Epithelial cell of proximal tubule (primary cell): ENCODE data around the gene ZNF232. TPM values are rescaled to one million over a fixed set of nuclear protein-coding genes. Genes with fewer than 3 reads are reported as not detected.
"Not testable (repeated sequence)": the region's sequence is repeated elsewhere in the genome, so short reads cannot be mapped to it uniquely, and the experiment has no call there.

ENCODE experiments used
- DNase-seq: peaks from one replicate; pipeline ENCODE4 v3.0.0-alpha.2; 2011; ENCODE audit warnings: low read depth
- H3K4me3 ChIP-seq: 2 replicates; pipeline ENCODE4 v1.5.1; 2011; ENCODE audit warnings: low read depth, mild to moderate bottlenecking, low read length
- total RNA-seq: library from RNA; depleted of rRNA; stranded (reverse); fragments of >200 nt; gene quantifications from 2 replicates; pipeline ENCODE4 v1.2.3, GENCODE V29; 2015
- TF ChIP-seq, protein P1 (sequence below): conservative IDR thresholded peaks from 2 replicates; pipeline ENCODE4 v1.5.1; 2012; ENCODE audit warnings: low read depth, mild to moderate bottlenecking, low read length

The ZNF232 gene
- total RNA-seq, 1 donor from 2014 or later = 5.4 TPM

DNA sequence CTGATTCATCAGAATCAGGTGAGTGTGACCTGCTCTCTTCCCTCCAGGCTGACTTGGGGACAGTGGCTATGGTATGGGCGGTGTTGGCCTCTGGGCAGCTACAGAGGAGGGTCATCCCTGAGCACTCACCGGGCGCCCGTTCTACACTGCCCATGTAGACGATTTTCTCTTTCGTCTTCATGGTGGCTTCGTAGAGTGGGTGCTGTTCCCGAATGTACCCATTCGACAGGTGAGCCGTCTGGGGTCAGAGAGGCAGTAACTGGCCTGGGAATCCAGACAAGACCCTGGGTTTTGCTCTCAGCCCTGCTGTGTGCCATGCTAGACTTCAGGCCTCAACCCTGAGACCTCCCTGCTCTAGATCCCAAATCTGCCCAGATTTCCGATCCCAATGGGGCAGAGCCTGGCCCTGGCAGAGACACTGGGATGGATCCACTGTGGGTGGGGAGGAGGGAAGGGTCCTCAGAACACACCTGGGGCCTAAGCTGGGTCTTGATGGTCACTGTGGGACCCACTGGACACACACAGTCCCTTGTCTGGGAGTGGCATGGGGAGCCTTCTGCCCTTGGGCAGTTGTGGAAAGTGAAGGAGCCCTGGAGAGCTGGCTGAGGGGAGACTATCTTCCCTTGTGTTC is 17.3 kb upstream of the ZNF232 start:
- DNase-seq = no peak
- TF ChIP-seq, protein P1, sequence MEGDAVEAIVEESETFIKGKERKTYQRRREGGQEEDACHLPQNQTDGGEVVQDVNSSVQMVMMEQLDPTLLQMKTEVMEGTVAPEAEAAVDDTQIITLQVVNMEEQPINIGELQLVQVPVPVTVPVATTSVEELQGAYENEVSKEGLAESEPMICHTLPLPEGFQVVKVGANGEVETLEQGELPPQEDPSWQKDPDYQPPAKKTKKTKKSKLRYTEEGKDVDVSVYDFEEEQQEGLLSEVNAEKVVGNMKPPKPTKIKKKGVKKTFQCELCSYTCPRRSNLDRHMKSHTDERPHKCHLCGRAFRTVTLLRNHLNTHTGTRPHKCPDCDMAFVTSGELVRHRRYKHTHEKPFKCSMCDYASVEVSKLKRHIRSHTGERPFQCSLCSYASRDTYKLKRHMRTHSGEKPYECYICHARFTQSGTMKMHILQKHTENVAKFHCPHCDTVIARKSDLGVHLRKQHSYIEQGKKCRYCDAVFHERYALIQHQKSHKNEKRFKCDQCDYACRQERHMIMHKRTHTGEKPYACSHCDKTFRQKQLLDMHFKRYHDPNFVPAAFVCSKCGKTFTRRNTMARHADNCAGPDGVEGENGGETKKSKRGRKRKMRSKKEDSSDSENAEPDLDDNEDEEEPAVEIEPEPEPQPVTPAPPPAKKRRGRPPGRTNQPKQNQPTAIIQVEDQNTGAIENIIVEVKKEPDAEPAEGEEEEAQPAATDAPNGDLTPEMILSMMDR = no peak

DNA sequence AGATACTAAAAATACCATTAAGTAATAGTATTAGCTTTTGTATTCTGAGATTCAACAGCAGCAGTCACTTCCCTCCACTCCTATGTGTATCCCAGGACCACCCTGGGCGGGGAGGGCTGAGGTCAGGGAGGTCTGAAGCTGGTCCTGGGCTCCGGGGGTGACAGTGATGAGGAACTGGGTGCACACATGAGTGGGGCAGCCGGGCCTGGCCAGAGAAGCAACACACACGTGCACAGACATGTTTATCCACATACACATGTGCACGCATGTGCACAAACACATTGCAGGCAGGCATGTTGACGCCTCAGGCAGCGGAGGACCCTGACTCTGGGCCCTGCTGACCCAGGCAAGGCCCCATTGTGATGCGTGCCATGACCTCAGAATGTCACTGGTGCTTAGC is 16.7 kb upstream of the ZNF232 start:
- DNase-seq, H3K4me3 ChIP-seq: not testable (repeated sequence)

More for the DNA sequence above, 17.3 kb upstream of the ZNF232 start:
- no peak overlapping the region for H3K4me3 ChIP-seq

DNA sequence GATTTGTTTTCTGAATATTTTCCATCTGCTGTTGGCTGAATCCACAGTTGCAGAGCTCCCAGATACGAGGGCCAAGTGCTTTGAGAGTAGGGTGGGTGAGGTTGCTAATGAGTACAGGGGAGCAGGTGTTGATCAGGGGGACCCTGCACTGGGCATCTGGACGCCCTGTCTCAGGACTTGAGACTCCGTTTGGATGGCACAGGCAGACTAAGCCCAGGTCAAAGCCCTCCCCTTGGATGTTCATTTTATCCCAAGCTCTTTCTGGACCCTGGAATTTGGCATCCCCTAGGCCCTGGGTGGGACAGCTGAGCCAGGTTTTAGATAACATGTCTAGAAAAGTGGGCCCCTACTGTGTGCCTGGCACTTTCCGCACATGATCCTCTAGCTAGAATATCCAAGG is 16.2 kb upstream of the ZNF232 start:
- H3K4me3 ChIP-seq = no peak overlapping the region
- TF ChIP-seq, protein P1 = no peak
- no peak for DNase-seq

DNA sequence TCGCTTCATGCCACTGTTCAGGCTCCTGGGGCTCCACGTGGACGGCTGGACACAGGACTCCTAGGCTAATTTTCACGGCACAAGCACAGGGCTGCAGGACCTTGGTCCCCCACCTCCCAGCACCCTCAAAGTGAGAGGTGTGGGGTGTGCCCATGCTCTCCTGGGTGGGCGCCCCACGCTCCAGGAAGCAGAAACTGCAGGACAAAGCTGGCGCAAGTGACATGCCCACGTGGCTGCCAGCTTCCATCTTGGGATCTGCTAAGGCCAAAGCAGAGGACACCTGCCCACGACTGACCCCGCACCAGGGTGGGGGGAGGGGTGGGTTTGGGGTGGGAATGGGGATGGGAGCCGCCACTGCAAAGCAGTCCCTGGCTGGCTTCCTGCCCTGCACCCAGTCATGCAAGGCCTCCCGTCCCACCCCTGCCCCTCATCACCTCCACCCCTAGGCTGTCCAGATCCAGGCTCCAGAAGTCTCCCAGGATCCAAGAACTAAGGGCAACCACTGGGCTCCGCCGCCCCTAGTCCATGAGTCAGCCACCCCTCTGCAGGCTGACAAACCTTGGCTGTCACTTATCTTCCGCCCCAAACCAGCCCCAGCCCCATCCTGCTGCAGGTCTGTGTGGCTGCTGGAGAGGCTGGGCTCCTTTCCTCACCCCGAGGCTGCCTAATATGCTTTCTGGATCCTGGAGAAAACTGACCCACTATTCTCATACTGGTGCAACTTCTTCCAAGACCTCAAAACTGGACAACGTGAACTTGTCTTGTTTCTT is 15.2 kb upstream of the ZNF232 start:
- no peak for DNase-seq
- TF ChIP-seq, protein P1 = no peak
- H3K4me3 ChIP-seq = no peak overlapping the region

DNA sequence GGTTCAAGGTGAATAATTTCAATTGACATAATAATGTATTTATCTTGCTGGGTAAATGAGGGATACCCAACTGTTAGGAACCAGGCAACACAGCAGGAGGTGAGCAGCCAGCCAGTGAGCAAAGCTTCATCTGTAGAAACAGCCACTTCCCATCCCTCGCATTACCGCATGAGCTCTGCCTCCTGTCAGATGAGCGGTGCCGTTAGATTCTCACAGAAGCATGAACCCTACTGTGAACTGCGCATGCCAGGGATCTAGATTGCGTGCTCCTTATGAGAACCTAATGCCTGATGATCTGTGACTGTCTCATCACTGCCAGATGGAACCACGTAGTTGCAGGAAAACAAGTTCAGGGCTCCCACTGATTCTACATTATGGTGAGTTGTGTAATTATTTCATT is 13.2 kb upstream of the ZNF232 start:
- not testable (repeated sequence) for DNase-seq, H3K4me3 ChIP-seq

DNA sequence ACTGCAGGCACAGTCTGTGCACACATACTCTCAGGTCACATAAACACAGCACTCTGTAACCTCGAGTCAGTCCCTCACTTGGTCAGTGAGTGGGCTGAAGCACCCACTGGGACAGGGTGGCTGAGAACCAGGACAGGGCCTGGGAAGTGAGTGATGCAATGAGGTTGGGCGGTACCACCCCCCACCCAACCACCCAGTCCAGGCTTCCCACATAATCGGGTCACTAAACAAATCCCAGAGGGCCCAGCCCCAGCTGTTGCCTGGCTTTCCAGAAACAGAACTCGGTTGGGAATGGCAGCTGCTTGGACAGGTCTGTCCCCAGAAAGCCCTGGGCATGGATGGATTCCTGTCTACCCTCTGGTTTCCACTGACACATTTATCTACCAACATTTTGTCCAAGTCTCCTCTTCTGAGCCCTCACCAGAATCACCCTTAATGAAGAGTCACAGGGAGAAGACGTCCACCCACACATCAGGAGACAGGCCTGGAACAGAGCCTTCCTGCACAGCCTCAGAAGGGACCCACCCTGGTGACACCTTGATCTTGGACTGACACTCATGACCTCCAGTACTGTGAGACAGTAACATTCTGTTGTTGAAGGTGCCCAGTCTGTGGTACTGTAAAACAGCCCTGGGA is 12.6 kb upstream of the ZNF232 start:
- not testable (repeated sequence) for DNase-seq, H3K4me3 ChIP-seq

DNA sequence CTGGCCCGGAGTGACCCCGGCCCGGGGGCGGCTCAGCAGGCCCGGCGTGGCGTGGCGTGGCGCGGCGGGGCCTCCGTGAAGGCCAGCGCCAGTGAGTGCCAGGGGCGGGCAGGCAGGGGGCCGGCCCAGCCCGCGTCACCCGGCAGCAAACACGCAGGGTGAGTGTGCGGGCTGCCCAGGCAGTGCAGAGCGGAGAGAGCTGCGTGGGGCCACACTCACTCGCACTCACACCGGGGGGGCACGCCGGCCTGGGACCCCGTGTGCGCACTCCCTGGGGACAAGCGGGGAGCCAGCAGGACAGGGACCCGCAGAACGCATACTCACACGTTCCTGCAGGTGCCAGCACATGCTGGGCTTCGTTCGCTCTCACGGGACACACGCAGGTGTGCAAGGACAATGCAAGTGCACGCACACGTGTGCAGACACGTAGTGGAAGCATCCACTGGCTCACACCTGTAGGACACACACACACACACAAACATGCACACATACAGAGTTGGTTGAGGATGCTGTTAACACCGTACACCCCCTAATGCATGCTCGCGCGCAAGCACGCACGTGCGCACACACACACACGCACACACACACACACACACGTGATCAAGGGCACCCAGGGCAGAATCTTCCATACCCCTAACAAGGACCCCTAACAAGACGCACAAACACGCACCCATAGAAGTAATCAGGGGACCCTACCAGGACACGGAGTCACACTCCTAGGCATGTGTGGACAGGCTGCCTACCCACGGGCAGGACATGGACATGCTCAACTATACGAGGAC is 11.9 kb upstream of the ZNF232 start:
- H3K4me3 ChIP-seq = no peak overlapping the region
- TF ChIP-seq, protein P1 = no peak
- DNase-seq = no peak

DNA sequence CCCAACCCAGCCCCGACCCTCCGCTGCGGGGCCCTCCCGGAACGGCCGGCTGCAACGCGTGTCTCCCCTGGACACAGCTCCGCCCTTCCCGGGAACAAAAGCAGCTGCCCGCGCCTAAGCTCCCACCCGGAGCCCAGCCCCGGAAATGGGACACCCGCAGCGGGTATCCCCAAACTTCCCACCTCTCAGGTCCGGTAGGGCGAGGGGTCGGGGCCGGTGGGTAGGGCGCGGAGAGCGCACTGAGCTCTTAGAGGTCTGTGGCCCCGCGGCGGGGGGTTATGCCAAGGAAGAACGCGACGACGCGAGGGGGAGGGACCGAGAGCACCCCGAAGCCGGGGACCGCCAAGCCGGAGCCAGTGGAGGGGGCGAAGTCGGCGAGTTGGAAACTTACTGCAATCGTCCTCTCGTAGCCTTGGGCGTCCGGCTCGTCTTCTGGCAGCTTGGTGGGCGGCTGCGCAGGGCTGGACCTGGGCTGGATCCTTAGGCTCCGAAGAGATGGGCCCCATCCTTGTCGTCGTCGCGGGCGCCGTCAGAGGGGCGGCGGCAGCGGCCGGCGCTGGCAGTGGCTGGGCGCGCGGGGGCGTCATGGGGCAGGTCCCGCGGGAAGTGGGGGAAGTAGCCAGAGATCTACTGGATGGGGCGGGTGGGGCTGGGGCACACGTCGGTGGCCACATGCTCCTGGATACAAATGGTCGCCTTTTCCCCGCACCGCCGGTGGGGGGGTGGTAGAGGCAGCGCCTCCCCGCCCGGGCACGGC is 11.1 kb upstream of the ZNF232 start:
- DNase-seq = no peak
- peak overlapping the region; percentile 35 for H3K4me3 ChIP-seq
- TF ChIP-seq, protein P1 = no peak

DNA sequence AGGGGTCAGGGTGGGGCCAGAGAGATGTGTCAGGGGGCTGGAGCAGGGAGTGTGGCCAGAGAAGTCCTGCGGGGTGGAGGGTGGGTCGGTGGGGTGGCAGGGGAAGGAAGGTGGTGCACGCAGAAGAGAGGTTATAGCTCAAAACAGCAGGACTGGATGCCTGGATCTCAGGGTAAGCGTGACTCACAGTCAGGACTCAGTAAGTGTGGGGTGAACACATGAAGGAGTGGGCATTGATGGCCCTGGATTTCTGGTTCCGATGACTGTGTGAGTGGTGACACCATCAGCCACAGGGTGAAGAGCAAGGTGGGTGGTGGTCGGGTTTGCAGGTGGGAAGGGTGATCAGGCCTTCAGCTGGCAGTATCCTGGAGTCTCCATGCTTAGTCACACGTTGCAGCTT is 10.4 kb upstream of the ZNF232 start:
- DNase-seq, H3K4me3 ChIP-seq: not testable (repeated sequence)
